SU-DHL-6 (cell line): ENCODE measurements around the gene PID1.

Experiments used
- H2AFZ ChIP-seq: fragments of 200-600 bp; sonication (generic); 2 replicates; pipeline ENCODE4 v1.6.1; 2014; ENCODE audit warnings: low read depth, mild to moderate bottlenecking, moderate library complexity, mixed read lengths, antibody characterized with exemption, low read length; ENCODE audit not compliant: severe bottlenecking
- H3F3A ChIP-seq: fragments of 200-600 bp; shearing (Covaris generic); 2 replicates; pipeline ENCODE4 v1.6.0; 2016; ENCODE audit warnings: antibody characterized with exemption, mild to moderate bottlenecking; ENCODE audit not compliant: insufficient read depth
- H3K27ac ChIP-seq: fragments of 200-600 bp; sonication (generic); 2 replicates; pipeline ENCODE4 v1.5.1; 2016; ENCODE audit warnings: low read depth, mild to moderate bottlenecking, low read length, moderate library complexity, mixed read lengths
- H3K27me3 ChIP-seq: fragments of 200-600 bp; sonication (generic), shearing (Covaris generic); 2 replicates; pipeline ENCODE4 v1.6.0; 2014; ENCODE audit warnings: mild to moderate bottlenecking, low read length
- H3K36me3 ChIP-seq: fragments of 200-600 bp; sonication (generic); 2 replicates; pipeline ENCODE4 v1.6.1; 2014; ENCODE audit warnings: mild to moderate bottlenecking, low read length, mixed read lengths
- H3K4me2 ChIP-seq: fragments of 300-600, 200-600 bp; shearing (Covaris generic), sonication (generic); 2 replicates; pipeline ENCODE4 v1.6.0; 2014; ENCODE audit warnings: low read length, low read depth, mild to moderate bottlenecking; ENCODE audit not compliant: poor library complexity, severe bottlenecking
- H3K4me3 ChIP-seq: fragments of 200-600 bp; sonication (generic); 2 replicates; pipeline ENCODE4 v1.5.1; 2014; ENCODE audit warnings: antibody characterized with exemption, low read length, mild to moderate bottlenecking, mixed read lengths; ENCODE audit not compliant: insufficient read depth, poor library complexity, severe bottlenecking
- H3K79me2 ChIP-seq: fragments of 200-600 bp; sonication (generic); 2 replicates; pipeline ENCODE4 v1.6.1; 2014; ENCODE audit warnings: mild to moderate bottlenecking, low read length, moderate library complexity; ENCODE audit not compliant: insufficient read depth
- H3K9ac ChIP-seq: fragments of 200-600 bp; sonication (generic); 2 replicates; pipeline ENCODE4 v1.7.0; 2014; ENCODE audit warnings: mild to moderate bottlenecking, low read length
- H3K9me2 ChIP-seq: fragments of 200-600 bp; sonication (generic); replicated peaks from 2 replicates; pipeline ENCODE4 v1.6.1; 2014; ENCODE audit warnings: low read length; ENCODE audit not compliant: insufficient read depth
- H3K9me3 ChIP-seq: fragments of 200-600 bp; sonication (generic); 2 replicates; pipeline ENCODE4 v1.6.1; 2014; ENCODE audit warnings: low read length, mixed read lengths; ENCODE audit not compliant: insufficient read depth
- H4K20me1 ChIP-seq: fragments of 200-600 bp; sonication (generic); 2 replicates; pipeline ENCODE4 v1.6.1; 2014; ENCODE audit warnings: low read depth, mild to moderate bottlenecking, antibody characterized with exemption, low read length, moderate library complexity, mixed read lengths
- CTCF ChIP-seq: fragments of 200-600 bp; sonication (generic); IDR thresholded peaks from one replicate; pipeline ENCODE4 v1.5.1; 2017; ENCODE audit warnings: antibody characterized with exemption, mild to moderate bottlenecking, low read length, moderate library complexity; ENCODE audit not compliant: insufficient read depth, poor library complexity, severe bottlenecking
- EZH2phosphoT487 ChIP-seq: fragments of 200-600 bp; sonication (generic), shearing (Covaris generic); conservative IDR thresholded peaks from 2 replicates; pipeline ENCODE4 v1.6.1; 2018; ENCODE audit warnings: mild to moderate bottlenecking, antibody characterized with exemption, low read length, moderate library complexity, mixed read lengths

The PID1 gene

GRCh38 chr2:229066121-229066715, 204.9 kb downstream of the PID1 start:
- H2AFZ ChIP-seq, result no peak overlapping the region
- no peak overlapping the region for H3K27ac ChIP-seq
- H3K36me3 ChIP-seq, result no peaks in the 10 kb centered on the region
- no peak for TF ChIP-seq EZH2phosphoT487
- no peak for TF ChIP-seq CTCF
- H4K20me1 ChIP-seq, result no peaks in the 10 kb centered on the region
- H3K27me3 ChIP-seq, result no peaks in the 10 kb centered on the region
- no peaks in the 10 kb centered on the region for H3K9me3 ChIP-seq
- no peaks in the 10 kb centered on the region for H3F3A ChIP-seq
- no peaks in the 10 kb centered on the region for H3K79me2 ChIP-seq
- no peak overlapping the region for H3K4me3 ChIP-seq
- no peak overlapping the region for H3K4me2 ChIP-seq
- H3K9ac ChIP-seq, result no peak overlapping the region
- no peaks in the 10 kb centered on the region for H3K9me2 ChIP-seq

- H3K4me3 ChIP-seq, result no peak overlapping the region
- H3K79me2 ChIP-seq, result no peaks in the 10 kb centered on the region
- H3K9ac ChIP-seq, result no peak overlapping the region
- H3K9me2 ChIP-seq, result no peaks in the 10 kb centered on the region
- no peak overlapping the region for H3K4me2 ChIP-seq
- H3K9me3 ChIP-seq, result no peaks in the 10 kb centered on the region
- no peak overlapping the region for H2AFZ ChIP-seq
- TF ChIP-seq EZH2phosphoT487 (no peak), CTCF (no peak)
- no peak overlapping the region for H3K27ac ChIP-seq
- no peaks in the 10 kb centered on the region for H4K20me1 ChIP-seq
- no peaks in the 10 kb centered on the region for H3F3A ChIP-seq
- no peaks in the 10 kb centered on the region for H3K27me3 ChIP-seq
- no peaks in the 10 kb centered on the region for H3K36me3 ChIP-seq
These were observed 206.3 kb downstream of the PID1 start for GRCh38 chr2:229064749-229065148.

- no peaks in the 10 kb centered on the region for H3K9me3 ChIP-seq
These were observed 210.9 kb downstream of the PID1 start for GRCh38 chr2:229060147-229060546.

More at GRCh38 chr2:229060147-229060546, 210.9 kb downstream of the PID1 start:
- H3K9ac ChIP-seq, result no peak overlapping the region
- no peaks in the 10 kb centered on the region for H3K9me2 ChIP-seq
- no peak overlapping the region for H3K27ac ChIP-seq
- no peak overlapping the region for H3K4me2 ChIP-seq
- no peaks in the 10 kb centered on the region for H3K27me3 ChIP-seq
- no peaks in the 10 kb centered on the region for H4K20me1 ChIP-seq
- H2AFZ ChIP-seq, result no peak overlapping the region
- no peaks in the 10 kb centered on the region for H3K36me3 ChIP-seq
- no peaks in the 10 kb centered on the region for H3K79me2 ChIP-seq
- H3F3A ChIP-seq, result no peaks in the 10 kb centered on the region
- H3K4me3 ChIP-seq, result no peak overlapping the region
- no peak for TF ChIP-seq CTCF
- TF ChIP-seq EZH2phosphoT487, result no peak
